ENCODE measurements around the gene DKKL1.
"Not testable (repeated sequence)": the region's sequence is repeated elsewhere in the genome, so short reads cannot be mapped to it uniquely, and the experiment has no call there.

Gene DKKL1

DNA sequence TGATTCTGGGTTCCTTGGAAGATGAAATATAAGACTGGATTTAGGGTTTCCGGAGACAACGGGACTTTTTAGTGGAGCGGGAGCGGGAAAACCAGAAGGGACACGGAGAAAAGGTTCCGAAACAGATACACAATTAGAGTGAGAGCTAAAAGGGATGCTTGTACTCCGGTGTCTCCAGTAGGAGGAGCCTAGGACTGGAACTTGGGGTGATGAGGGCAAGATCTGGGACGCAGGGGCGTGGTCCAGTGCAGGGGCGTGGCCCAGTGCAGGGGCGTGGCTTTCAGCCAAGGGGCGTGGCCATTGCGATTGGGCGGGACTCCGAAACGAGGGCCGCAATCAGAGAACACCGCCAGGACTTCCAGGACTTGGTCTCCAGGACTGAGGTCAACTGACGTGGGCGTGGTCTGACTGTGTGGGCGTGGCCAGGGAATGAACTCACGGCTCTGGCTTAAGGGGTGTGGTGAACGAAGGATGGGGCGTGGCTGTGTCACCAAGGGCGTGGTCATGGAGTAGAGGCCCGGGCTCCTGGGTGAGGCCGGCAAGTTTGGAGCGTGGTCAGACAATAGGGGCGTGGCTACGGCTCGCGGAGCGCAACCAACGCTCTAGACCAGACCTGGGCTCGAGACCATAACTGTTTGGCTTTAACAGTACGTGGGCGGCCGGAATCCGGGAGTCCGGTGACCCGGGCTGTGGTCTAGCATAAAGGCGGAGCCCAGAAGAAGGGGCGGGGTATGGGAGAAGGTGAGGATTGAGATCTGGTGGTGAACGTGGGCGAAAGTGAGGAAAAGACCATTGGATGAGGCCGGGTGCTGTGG lies at the start of gene DKKL1:
TSS of gene DKKL1 (plus strand) at position 610 of the 815 bp plus-strand sequence. CDS start at position 732, 122 bp downstream.
- H3K4me3 ChIP-seq (ENCODE audit: low read depth, low read length), result peak within 1 kb of the TSS; percentile 37

DNA sequence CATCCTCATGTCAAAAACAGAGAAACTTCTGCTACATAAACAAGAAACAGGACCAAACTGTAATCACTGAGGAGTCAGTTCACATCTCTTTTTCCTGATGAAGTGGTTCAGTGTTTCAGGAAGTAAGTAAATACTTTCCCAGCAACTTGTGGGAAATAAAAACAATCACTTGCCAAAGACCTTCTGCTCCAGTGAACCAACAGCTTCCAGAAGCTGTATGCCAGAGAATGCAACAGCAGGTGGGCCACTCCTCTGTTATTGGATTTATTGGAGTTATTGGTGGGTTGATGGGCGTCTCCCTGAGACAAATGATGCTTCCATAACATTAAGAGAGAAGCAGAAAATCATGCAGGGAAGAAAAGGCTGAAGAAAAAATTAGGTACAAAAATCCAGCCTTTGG lies 48.6 kb upstream of the DKKL1 start:
- no peak overlapping the region for H3K4me3 ChIP-seq (ENCODE audit: low read depth, low read length)

DNA sequence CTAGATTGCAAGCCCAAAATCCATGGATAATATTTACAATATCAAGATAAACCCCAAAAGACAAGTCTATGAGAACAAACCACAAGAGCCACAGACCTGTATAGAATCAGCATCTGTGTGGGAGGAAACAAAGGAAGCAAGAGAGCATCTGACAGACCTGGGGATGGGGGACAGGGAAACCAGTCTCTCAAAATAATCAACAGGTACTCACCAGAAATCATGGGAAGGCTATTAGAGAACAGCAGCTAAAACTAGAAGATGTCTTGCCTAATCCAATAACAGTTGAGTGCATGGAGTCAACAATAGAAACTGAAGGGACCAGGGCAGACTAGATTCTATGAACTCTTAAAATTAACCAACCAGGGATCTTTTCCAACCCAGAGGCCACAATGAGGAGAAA lies 47.4 kb upstream of the DKKL1 start:
- H3K4me3 ChIP-seq (ENCODE audit: low read depth, low read length), result no peak overlapping the region

DNA sequence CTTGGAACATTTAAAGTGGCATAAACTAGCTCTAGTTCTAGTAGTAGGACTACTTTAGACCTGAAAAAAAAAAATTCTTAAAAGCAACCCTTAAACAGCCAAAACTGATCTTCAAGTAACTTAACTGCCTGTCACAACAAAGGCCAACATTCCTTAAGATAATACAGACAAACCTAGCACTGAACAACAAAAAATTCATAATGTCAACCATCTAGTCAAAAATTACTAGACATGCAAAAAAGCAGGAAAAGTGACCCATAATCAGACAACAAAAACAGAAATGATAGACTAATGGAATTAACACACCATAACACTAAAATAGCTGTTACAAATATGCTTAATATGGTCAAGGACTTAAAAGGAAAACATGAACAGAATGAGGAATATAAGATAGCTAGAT lies 45.4 kb upstream of the DKKL1 start:
- no peak overlapping the region for H3K4me3 ChIP-seq (ENCODE audit: low read depth, low read length)

DNA sequence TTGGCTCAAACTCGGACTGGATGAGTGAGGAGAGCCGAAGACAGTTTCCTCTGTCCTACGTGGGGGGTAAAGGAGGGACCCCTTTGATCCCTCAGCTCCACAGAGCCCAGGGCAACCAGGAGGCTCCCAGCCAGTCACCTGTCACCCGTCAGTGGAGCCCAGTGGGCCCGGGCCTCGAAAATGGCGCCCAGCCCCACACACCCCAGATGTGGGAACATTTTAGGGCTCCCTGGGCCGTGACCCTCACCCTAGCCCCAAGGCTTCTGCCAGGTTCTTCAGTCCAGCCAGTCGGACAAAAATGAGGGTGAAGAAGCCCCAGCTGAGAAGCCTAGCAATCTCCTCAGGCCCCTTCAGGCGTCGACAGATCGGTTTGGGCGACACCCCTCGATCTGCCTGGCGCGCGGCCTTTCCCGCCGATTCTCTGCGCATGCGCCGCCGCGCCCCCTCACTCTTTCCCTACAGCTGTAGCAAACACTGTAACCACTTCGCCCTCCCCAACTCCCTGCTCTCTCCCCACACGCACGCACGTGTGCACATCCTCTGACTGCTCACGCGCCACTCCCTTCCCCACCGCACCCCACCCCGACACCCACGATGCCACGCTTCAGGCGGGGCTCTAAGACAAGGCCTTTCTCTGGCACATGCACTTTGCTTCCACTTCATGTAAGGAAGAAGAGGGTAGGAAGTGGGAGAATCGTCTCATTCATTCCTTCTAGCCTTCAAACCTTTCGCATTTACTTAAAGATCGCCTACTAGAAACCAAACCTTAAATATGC lies 38.7 kb upstream of the DKKL1 start, which contains the start of gene SLC6A16:
TSS of gene SLC6A16 (minus strand) at position 391 of the 776 bp plus-strand sequence. CDS start 13,844 bp downstream, outside the sequence.
- no peak within 1 kb of the TSS for H3K4me3 ChIP-seq (ENCODE audit: low read depth, low read length)

DNA sequence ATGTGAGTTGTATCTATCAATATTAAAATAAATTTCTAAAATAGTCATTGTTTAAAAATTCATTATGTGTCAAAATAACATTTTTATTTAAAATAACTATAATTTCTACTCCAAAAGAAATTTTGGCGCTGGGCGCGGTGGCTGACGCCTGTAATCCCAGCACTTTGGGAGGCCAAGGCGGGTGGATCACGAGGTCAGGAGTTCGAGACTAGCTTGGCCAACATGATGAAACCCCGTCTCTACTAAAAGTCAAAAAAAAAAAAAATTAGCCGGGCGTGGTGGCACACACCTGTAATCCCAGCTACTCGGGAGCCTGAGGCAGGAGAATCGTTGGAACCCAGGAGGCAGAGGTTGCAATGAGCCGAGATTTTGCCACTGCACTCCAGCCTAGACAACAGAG lies 37.9 kb upstream of the DKKL1 start:
- not testable (repeated sequence) for H3K4me3 ChIP-seq (ENCODE audit: low read depth, low read length)

DNA sequence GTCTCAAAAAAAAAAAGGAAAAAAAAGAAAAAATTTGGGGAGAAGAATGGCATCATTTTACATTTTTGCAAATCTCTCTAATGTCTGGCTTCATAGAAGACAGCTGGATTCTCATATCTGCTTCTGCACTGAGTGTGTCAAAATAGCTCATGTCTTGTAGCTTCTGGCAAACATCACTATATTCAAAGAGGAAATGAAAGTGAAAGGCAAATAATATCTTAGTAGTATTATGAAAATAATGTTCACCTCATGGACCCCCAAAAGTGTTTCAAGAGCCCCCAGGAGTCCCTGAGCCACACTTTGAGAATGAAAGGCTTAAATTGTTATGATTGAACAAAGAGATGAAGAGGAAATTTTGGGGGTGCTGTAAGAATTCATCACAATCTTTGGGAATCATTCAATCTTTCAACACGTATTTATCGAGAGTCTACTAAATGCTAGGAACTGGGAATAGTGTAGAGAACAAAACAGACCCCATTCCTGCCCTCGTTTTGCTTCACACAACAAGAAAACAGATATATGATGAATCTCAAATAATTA lies 37.4 kb upstream of the DKKL1 start:
- H3K4me3 ChIP-seq (ENCODE audit: low read depth, low read length), result no peak overlapping the region

DNA sequence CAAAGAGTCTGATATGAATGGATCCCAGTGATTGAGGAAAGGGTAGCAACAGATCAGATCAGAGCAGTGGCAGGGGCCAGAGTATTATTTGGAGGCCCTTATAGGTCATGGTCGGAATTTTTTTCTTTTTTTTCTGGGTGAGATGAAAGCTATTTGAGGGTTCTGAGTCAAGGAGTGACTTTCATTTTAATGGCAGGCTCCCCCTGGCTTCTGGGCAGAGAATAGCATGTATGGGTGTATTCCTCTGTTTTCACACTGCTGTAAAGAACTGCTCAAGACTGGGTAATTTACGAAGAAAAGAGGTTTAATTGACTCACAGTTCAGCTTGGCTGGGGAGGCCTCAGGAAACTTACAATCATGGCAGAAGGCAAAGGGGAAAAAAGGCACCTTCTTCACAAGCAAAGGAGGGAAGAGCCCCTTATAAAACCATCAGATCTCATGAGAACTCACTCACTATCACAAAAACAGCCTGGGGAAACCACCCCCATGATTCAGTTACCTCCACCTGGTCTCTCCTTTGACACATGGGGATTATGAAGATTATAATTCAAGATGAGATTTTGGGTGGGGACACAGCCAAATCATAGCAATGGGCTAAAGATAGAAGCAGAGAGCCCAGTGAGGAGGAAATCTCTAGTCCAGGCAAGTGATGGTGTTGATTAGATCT lies 35.7 kb upstream of the DKKL1 start:
- no peak overlapping the region for H3K4me3 ChIP-seq (ENCODE audit: low read depth, low read length)

DNA sequence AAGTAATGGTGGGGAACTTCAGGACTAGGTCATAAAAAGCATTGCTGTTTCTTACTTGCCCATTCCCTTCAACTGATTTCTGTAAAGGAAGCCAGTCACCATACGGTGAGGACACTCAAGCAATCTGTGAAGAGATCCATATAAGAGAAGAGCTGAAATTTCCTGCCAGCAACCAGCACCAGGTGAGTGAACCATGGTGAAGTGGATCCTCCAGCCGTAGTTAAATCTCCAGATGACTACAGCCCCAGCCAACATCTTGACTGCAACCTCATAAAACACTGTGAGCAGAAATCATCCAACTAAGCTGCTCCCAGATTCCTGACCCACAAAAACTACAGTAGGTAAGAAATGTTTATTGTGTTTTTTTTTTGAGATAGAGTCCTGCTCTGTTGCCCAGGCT lies 34.9 kb upstream of the DKKL1 start:
- H3K4me3 ChIP-seq (ENCODE audit: low read depth, low read length), result no peak overlapping the region

DNA sequence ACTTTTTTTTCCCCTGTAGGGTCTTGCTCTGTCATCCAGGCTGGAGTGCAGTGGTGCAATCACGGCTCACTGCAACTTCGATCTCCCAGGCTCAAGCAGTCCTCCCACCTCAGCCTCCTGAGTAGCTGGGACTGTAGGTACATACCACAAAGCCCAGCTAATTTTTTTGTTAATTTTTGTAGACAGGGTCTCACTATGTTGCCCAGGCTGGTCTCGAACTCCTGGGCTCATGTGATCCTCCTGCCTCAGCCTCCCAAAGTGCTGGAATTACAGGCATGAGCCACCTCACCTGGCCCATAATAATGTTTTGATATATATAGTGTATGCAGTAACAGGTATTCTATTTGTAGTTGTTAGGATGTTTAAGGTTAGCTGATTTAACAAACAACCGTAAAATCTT lies 32.5 kb upstream of the DKKL1 start:
- not testable (repeated sequence) for H3K4me3 ChIP-seq (ENCODE audit: low read depth, low read length)

DNA sequence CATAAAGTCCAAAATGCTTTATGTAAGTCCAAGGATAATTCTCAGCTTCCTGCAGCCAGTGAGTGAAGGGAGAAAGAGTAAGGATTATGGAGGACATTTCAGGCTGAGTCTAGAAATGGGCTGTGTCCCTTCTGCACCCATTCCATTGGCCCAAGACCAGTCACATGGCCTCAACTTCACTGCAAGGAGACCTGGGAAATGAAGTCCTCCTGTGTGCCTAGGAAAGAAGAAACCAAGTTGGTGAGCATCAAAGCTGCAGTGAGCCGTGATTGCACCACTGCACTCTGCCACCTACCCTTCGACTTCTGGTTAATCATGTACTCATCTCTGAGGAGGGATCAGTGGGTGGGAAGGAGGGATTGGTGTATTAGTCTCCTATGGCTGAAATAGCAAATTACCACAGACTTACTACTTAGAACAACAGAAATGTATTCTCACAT lies 32.0 kb upstream of the DKKL1 start:
- no peak overlapping the region for H3K4me3 ChIP-seq (ENCODE audit: low read depth, low read length)

DNA sequence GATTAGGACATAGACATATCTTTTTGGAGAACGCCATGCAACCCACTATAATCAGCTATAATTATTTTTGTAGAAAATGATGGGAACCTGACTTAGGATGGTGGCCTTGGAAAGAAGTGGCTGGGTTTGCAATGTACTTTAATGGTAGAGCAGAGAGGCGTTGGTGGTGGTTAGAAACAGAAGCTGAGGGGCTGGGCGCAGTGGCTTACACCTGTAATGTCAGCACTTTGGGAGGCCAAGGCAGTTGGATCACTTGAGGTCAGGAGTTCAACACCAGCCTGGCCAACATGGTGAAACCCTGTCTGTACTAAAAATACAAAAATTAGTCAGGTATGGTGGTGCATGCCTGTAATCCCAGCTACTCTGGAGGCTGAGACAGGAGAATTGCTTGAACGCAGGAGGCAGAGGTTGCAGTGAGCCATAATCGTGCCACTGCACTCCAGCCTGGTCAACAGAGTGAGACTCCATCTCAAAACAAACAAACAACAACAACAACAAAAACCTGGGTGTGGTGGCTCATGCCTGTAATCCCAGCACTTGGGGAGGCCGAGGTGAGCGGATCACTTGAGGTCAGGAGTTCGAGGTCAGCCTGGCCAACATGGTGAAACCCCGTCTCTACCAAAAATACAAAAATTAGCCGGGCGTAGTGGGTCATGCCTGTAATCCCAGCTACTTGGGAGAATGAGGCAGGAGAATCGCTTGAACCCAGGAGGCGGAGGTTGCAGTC lies 30.8 kb upstream of the DKKL1 start:
- not testable (repeated sequence) for H3K4me3 ChIP-seq (ENCODE audit: low read depth, low read length)

DNA sequence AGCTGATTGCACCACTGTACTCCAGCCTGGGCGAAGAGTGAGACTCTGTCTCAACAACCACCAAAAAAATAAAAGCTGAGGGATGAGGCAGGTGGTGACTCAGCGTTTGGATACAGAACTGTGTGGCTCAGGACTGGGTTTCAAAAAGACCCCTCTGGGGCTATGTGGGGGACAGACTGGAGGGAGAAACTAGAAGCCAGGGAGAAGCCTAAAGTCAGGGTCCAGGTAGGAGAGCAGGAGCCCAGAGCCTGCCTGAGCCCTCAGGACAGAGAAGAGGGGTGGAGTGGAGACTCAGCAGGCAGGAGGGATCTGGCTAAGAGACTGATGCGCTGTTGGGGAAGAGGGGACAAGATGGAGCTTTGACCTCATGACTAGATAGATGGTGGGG lies 30.3 kb upstream of the DKKL1 start:
- H3K4me3 ChIP-seq (ENCODE audit: low read depth, low read length), result no peak overlapping the region

DNA sequence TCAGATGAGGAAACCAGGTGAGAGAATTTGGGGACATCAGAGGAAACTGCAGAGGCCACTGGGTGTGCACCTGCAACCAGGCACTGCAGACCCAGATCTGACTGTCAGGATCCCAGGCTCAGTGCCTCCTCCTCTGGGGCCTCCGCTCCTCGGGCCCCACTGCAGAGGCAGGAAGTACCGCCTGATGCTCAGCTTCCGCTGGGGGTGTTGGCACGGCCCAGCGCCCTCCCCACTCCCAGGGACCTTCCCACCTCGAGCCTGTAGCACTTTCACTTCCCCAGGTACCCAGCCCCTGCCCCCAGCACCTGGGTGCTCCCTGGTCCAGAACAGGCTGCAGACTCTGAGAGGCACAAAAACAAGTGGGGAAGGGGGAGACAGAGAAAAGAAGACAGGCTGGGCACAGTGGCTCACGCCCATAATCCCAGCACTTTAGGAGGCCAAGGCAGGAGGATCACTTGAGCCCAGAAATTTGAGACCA lies 29.8 kb upstream of the DKKL1 start:
- no peak overlapping the region for H3K4me3 ChIP-seq (ENCODE audit: low read depth, low read length)

DNA sequence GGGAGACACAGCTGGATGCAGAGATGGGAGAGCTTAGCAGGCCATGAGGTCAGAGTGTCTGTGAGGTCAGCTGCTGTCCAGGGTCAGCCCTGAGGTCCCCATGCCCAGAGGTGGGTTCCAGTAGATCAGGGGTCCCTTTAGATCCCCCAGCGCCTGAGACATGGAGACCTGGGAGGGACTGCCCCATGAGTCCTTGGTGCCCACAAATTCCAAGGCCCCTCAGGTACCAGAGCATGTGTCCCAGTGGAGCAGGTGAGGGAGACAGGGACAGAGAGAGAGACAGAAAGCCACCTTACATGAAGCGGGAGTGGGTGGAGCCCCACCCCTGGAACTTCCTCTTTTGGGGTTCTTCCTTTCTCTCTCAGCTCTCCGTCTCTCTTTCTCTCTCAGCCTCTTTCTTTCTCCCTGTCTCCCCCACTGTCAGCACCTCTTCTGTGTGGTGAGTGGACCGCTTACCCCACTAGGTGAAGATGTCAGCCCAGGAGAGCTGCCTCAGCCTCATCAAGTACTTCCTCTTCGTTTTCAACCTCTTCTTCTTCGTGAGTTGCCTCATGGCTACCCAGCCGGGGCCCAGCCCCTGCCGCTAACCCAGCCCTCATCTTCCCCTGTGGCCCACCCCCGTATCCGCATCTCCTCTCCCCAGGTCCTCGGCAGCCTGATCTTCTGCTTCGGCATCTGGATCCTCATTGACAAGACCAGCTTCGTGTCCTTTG lies 28.4 kb upstream of the DKKL1 start, which contains the start of gene CD37:
TSS of gene CD37 (plus strand) at position 336 of the 713 bp plus-strand sequence. CDS start at position 471, 135 bp downstream.
- no peak within 1 kb of the TSS for H3K4me3 ChIP-seq (ENCODE audit: low read depth, low read length)

DNA sequence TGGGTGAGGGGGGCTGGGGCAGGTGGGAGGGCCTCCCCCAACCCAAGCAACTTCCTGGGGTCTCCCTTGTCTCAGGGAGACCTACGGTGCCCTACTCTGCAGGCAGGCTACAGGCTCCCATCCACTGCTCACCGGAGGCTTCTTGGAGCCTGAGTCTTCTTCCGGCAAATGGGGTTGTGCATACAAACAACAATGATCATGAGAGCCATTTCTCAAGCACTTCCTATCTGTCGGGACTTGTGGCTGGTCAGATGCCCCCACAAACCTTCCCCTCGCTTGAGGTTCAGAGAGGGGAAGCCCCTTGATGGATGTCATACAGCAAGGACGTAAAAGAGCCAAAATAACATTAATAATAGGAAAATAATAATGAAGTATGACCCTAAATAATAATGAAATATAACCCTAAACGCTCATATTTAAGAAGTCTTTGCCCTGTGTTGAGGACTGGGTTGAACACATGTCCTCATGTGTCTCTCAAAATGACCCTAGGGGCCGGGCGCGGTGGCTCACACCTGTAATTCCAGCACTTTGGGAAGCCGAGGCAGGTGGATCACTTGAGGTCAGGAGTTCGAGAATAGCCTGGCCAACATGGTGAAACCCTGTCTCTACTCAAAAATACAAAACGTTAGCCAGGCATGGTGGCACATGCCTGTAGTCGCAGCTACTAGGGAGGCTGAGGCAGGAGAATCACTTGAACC lies 27.7 kb upstream of the DKKL1 start:
- no peak overlapping the region for H3K4me3 ChIP-seq (ENCODE audit: low read depth, low read length)

DNA sequence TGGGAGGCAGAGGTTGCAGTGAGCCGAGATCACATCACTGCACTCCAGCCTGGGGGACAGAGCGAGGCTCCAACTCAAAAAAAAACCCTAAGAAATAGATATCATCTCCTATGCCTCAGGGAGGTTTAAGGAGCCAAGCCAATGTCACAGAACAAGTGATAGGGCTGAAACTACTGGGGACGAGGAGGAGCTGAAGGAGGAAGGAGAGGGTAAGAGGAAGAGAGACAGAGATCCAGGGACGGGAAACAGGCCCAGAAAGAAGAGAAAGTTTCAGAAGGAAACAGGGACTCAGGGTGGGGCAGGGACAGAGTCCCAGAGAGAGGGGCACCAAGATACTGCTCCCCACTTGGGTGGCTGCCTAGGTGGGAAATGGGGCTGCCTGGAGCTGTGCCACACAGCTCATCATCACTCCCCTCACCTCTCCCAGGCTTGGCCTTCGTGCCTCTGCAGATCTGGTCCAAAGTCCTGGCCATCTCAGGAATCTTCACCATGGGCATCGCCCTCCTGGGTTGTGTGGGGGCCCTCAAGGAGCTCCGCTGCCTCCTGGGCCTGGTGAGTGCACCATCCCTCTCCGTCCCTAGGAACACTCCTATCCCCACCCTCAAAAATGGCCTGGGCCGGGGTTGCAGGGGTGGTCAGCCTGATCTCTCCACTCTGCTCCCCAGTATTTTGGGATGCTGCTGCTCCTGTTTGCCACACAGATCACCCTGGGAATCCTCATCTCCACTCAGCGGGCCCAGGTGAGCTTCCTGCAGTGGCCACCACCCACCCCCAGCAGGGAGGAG lies 27.0 kb upstream of the DKKL1 start:
- H3K4me3 ChIP-seq (ENCODE audit: low read depth, low read length), result no peak overlapping the region

Data from iPS-11a (cell line).